ENCODE measurements around the gene SMIM34.
"Not testable (repeated sequence)": the region's sequence is repeated elsewhere in the genome, so short reads cannot be mapped to it uniquely, and the experiment has no call there.

GRCh38 chr21:34456180-34456579 is 32.4 kb upstream of the SMIM34 start:
- TF ChIP-seq, protein P1, sequence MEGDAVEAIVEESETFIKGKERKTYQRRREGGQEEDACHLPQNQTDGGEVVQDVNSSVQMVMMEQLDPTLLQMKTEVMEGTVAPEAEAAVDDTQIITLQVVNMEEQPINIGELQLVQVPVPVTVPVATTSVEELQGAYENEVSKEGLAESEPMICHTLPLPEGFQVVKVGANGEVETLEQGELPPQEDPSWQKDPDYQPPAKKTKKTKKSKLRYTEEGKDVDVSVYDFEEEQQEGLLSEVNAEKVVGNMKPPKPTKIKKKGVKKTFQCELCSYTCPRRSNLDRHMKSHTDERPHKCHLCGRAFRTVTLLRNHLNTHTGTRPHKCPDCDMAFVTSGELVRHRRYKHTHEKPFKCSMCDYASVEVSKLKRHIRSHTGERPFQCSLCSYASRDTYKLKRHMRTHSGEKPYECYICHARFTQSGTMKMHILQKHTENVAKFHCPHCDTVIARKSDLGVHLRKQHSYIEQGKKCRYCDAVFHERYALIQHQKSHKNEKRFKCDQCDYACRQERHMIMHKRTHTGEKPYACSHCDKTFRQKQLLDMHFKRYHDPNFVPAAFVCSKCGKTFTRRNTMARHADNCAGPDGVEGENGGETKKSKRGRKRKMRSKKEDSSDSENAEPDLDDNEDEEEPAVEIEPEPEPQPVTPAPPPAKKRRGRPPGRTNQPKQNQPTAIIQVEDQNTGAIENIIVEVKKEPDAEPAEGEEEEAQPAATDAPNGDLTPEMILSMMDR (IDR thresholded peaks at IDR 0.05) = not testable (repeated sequence)
- not testable (repeated sequence) for TF ChIP-seq EZH2 (IDR thresholded peaks at IDR 0.05; ENCODE audit: borderline replicate concordance, insufficient read depth, low read depth, low read length, poor library complexity, severe bottlenecking)
